SKM-1 (cell line): ENCODE measurements around the gene IFIH1.

Source experiments
- DNase-seq: peaks from one replicate; lab custom pipeline; 2025; ENCODE audit not compliant: unreplicated experiment; lab: John Stamatoyannopoulos, UW

Gene IFIH1

DNA sequence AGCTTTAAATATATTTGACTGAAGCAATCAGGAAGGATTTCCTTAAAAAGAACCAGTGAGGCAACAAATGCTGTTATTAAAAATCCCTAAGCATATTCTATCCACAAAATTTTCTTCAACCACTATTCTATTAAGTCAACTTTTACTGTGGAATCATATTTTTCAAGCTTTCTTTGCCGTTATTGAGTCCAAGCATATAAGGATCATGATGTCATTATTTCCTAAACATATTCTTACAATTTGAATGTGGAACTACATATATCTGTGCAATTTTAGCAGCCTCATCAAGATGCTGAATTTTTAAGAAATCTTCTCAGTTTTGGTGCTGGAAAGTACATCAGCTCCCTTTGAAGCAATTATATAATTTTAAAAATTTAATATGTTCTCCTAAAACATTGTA is 5.6 kb downstream of the IFIH1 start:
- no peak for DNase-seq

DNA sequence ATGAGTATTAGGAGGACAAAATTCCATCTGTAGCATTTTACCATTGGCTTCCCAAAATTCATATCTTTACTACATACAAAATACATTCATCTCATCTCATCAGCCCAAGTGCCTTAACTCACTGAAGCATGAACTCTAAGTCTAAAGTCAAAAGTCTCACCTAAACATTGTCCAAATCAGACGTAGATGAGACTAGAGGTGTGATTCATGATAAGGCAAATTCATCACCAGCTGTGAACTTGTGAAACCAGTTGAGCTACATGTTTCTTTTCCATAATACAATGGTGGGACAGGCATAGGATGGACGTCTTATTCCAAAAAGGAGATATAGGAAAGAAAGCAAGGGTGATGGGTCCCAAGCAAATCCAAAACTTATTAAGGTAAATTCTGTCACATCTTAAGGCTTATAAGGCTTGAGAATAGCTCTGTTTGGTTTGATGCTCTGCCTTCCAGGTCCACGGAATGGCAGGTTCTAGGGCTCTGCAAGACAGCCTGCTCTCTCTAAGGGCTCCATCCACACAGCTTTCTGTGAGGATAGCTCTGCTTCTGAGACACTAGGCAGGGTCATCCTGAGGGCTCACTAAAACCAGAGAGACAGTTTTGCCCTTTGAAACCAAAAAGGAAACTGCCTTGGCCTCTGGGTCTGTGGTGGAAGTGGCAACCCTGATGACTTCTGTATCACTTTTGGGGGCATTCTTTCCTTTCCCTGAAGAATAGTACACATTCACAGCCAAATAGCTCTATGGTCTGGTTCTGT is 9.6 kb downstream of the IFIH1 start:
- DNase-seq: no peak

DNA sequence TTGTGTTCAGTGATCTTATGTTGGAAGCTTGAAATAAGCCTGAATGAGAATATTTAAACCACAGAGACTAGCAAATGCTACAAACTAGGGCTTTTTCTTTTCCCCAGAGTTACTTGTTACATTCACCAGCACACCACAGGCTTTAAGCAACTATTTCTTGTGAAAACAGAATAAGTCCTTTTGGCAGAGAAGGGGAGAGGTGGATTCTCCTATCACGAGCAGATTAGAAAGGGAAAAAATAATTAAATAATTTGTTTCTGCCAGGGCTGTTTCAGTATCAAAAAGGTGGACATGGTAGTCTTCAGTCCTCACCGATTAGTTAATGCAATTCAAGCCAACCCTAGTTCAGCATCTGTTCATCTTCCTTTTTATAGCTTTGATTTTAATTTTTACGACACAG is 12.6 kb downstream of the IFIH1 start:
- no peak for DNase-seq

DNA sequence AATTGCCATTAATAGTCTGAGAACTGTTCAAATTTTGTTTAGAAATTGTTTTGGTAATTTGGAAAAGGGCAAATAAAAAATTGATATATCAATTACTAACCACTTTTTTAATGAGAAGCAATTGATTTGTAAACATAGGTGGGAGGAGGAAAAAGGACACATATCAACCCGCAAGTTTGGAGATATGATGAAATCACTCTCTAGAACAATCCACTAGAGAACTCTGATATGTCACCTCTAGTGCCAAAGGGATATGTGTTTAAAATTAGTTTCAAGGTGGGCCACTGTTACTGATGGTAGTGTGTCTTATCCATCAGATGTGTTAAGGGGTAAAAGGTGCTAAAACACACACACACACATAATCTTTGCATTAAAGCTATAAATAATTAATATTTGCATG is 16.6 kb downstream of the IFIH1 start:
- no peak for DNase-seq

DNA sequence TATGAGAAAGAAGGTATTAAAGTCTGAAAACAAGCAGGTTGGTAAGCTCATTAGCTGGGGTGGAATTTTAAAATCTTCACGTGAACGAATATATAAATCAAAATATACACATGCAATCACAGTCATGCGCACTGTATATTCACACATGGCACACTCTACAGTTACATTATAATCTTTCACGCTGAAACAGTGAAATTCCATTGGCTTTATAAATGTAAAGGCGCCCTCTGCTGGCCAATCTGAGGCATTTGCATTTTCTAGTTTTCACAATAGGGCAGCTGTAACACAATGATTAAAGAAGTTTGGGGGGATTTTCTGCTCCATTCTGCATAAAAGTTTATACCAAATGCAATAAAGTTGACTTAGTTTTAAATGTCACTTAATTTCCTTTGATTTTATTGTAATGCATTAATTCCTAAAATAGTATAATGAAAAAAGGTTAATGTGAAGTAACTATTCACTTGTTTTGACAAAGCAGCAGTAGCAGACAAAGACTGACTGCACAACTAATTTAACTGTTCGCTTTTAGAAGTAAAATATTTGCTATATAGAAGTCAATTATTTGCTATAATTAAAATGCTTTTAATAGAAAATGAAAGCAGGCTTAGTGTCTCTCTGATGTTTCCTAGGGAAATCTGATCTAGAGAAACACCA is 17.2 kb downstream of the IFIH1 start:
- peak; percentile 51 for DNase-seq

DNA sequence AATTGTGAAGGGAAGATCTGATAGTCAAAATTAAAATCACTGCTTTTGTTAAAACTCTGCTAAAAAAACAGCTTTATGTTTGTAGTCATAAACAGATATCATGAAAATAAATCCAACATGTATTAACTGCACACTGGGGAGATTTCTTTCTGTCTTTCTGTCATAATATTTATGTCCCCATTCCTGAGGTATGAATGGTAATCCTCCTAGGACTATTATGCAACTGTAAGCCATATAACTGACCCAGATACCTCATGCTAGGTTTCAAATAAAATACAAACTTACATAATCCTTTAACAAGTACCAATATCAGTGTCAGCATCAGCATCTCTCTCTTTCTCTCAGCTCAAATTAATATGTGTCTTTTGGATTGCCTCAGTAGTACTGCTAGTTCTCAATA is 18.2 kb downstream of the IFIH1 start:
- no peak for DNase-seq

DNA sequence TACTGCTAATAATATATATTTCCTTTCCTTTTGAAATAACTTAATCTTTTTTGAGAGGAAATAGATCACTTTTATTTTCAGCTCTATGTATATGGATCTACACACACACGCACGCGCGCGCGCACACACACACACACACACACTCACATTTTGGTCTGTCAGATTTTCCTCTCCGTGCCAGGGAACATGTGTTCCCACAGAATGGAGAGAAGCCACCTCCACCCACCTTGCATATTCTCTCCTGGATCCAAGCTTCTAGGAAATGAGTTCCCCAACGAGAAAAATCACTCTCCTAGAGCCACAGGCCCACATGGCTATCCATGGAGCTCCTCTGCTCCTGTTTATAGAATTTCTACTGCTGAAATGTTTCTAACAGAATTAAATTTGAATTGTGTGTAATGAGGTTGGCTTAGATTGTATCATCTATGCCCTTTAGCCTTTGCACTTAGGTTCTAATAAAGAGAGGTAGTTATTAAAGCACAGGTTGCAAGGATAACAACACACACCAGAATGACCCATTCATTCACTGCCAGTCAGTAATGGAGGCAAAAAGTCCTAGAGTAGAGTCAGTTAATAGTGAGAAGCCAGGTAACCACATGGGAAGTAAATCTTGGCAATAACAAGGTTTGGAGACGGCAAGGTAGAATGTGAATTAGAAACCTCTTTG is 19.7 kb downstream of the IFIH1 start:
- no peak for DNase-seq

DNA sequence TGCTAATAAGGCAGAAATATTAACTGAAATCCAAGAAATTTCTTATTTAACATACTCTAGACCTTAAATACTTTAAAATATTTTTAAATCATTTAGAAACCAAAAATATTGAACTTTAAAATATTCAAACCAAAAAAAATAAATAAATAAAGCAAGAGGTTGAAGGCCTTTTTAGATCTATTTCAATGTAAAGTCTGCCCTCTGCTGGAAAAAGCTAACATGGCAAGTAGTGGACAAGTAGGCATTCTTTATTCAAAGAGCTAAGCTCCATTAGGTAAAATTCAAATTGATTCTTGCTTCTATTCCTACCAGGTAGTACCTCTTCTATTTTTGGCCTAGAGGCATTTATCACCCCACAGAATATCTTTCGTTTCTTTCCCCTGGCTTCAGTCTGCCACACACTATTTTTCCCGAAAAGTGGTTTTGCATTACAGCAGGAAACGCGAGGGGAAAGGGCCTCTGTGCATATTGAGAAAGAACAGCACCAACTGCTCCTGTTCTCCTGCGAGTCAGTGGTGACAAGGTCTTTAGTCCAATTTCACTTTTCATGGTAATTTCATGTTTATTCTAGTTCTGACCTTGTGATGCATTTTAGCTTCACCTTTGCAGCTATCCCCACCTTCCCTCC is 20.4 kb downstream of the IFIH1 start:
- peak; percentile 65 for DNase-seq

DNA sequence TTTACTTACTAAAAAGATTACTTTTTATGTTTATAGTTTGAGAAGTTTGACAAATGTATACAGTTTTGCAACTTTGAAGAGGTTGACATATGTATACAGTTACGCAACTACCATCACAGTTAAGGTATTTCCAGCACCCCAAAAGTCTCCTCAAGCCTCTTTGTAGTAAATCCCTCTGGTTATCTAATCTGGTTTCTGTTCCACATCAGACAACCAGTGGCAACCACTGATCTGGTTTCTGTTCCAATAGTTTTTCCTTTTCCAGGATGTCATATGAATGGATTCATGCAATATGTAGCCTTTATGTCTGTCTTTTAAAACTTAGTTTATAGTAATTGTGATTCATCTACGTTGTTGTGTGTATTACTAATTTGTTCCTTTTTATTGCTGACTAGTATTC is 23.5 kb downstream of the IFIH1 start:
- no peak for DNase-seq

DNA sequence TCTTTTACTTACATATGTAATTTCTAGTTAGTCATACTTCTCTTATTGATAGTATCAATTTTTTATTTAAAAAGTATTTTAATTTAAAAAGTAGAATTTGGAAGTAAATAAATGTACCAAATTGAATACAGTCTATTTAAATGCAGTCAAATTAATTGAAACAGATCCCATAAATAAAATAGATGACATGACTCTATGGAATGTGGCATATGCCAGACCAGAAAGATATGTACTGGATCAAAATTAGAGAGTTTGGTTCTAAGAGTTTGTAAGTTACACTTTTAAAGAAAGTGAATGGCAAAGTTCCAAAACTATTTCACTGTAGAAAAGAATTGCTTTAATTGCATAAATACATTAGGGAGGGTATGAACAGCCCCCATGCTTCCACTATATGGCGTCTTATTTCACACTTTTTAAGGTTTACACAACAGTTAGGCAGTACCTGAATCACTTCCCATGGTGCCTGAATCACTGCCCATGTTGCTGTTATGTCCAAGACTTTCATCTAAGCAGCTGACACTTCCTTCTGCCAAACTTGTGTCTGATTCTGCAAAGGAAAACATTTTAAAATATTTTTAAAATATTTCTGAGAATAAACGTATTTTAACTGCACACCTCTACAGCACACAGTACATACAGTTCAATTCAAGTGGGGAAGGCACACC is 25.2 kb downstream of the IFIH1 start:
- no peak for DNase-seq

DNA sequence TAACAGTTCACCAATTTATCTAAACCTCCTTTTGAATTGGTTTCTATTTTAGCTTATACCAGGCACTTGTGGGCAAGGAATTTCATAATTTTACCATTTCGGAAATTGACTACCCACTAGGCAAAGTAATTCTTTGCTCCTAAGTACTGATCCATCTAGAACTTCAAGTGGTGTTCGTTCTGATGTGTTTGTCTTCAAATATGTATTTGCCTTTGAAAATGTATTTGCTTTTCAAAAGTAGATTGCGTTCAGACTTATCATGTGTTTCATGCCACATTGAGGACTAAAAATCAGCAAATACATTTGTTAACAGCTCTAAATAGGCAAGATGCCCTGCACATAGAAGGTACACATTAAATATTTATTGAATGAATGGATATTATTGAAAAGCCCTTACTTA is 26.7 kb downstream of the IFIH1 start:
- no peak for DNase-seq

DNA sequence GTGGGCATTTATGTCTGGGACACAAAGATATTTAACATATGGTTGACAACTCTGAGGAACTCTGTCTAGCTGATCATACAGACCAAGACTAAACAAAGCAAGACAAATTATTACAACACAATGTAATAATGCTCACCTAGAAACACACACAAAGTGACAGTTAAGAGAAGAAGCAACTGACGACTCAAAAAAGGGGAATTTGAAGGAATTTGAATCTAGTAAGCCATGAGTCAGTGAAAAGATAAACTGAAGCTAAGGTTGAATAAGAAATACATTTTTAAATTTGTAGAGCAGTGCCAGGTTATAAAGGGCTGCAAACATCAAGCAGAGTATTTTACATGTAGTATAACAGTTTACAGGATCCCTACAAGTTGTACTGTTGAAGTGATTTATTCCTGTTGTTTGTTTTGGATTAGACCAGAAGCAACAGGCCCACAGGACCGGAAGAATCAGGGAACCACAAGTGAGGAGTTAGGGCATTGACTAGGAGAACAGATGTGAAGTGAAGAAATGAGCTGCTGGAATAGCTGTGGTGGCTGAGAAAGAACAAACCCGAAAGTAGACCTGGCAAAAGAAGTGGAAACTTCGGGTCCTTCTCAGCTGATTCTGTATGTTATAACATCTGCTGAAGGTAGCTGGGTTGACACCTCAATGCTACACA is 35.6 kb downstream of the IFIH1 start:
- no peak for DNase-seq

DNA sequence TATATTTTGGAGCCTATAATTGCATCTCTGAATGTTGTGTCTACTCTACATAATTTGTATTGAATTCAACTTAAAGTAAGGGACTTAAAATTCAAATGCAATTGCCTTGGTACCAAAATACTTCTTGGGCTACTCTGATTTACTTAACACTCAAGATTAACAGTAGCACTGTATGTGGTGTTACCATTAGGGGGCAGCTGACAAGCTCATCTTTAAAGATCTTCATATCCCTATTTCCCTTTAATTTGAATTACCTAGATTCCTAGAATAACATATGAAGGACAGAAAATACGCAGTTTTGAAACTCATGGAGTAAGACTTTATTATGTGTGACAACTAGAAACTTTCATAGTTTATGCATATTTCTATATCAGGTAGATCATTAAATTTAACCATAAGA is 37.8 kb downstream of the IFIH1 start:
- DNase-seq: no peak

DNA sequence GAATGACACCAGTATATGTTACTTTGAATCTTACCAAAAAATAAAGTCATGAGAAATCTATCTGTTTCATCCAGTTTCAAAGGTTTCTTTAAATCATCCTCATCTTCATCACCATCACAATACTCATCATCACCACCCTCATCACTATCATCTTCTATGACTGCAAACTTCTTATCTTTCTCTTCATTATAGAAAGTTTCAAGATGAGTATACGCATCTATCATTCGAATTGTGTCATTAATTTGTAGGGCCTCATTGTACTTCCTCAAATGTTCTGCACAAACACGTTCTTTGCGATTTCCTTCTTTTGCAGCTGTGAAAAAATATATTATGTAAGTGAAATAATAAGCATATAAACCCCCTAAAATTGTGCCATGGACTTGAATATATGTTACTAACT is 41.1 kb downstream of the IFIH1 start:
- no peak for DNase-seq

DNA sequence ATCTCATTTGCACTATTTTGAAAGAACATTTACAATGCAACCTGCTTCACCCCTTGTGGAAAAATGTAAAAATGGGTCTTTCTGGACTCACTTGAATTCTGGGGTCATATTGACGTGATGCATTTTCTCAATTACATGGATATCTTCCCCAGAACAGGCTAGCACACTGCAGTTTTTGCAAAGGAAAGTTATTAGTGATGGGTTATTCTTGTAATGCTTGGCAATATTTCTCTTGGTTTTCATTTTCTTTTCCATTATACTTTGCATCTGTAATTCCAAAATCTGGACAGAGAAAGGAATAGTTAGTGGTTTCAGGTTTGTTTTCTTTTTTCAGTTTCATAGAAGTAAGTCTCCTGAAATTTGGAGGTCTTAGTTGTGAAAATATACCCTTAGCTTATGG is 50.5 kb downstream of the IFIH1 start:
- DNase-seq: no peak

DNA sequence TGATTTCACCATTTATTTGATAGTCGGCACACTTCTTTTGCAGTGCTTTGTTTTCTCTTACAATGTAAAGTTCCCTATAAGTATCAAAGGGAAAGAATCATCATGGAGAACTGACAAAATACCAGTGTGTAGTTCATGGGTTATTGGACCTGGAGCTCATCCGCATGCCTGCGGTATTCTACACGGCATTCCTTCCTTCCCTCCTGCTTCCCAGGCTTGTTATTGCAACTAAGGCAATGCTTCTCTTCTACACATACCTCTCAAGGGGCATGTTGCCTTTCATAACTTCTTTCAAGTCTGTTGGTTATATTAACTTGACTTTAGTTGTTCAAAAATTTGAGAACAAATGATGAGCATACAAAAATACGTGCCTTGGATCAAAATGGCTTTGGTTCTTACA is 51.0 kb downstream of the IFIH1 start:
- no peak for DNase-seq

DNA sequence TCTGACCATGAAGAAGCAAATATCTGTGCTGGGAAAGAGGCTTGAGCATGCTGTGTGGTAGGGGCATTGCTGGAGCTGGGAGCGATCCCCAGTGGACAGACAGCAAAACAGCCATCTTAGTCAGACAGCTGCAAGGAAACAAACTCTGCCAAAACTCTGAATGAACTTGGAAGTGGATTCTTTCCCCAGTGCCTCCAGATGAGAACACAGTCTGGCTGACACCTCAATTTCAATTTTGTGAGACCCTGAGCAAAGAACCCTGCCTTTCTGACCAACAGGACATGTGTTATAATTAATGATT is 52.1 kb downstream of the IFIH1 start:
- no peak for DNase-seq

DNA sequence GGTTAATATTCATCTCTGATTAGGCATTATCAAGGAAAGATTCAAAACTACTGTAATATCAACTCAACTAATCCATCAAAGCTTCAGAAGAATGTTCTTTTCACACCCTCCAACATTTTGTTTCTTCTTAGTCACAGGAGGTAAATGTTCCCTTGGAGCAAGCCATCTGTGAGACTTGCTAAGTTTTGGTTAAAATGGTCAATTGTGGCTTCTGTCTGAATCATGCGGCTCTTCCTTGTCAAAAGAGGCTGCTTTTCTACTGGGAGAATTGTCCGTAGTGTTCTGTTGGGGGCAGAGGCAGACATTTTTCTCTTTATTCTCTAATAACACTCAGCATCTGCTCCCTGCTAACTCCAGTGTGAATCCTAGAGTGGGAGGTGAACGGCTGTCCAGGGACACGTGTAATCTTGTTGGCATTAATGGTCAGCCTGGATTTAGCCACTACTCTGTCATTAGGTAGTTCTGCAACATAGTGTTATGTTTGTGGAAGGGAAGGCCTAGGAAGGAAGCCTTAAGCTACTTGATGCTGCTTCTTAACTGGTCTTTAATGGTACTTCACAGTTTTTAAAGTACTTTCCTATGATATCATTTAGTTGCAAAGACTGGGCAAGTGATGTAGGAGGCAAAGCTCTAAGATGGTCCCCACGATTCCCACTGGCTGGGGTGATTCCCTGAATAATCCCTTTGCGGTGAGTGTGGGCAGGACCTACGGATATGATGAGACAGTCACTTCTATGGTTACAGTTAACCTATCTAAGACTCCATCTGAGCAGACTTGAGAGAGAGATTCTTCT is 52.6 kb downstream of the IFIH1 start:
- DNase-seq: no peak

DNA sequence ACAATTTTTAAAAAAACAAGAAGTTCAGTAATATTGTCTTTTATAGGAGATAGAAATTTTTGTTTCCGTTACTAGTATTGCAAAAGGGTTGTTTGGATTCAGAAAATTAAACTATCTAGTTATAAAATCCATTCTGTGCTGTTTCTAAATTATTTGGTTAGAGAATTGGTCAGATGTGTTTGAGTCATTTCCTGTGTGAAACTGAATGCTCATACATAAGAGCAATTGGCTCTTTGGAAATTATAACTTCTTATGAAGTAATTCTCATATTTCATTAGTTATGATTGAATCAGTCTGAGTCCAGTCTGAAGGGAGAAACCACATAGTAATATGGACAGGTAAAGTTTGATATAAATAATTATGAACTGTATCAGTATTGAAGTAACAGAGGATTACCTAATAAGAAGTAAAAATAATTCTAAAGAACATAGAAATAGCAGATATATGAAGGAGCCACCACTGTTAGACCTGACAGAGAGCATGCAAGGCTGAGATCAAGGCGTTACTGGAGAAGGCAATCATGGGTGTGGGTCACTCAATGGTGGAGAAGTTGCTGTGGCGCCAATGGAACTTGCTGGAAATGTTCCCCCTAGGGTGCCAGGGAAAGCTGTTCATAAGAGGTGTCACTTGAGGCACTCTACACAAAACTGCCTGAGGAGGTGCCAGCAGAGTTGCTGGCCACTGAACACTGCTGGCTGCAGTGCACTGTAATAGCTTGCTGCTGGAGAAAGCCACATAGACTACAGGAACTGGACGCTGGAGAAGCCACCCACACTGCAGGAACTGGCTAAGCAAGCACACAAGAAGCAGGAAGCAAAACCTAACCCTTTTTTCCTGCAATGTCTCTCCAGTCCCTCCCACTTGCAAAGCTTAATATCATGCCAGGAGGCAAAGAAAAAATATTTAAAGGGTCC is 57.2 kb downstream of the IFIH1 start:
- peak; percentile 55 for DNase-seq
